ENCODE measurements around the gene SWI5. TPM values are rescaled to one million over a fixed set of nuclear protein-coding genes. Genes with fewer than 3 reads are reported as not detected.

Gene SWI5
- total and polyA plus RNA-seq, 2 experiments from 2014 or later, result 26.6 to 42.5 TPM

GRCh38 chr9:128271512-128271911 lies 4.6 kb upstream of the SWI5 start (continued):
- TF ChIP-seq ZNF462 (CRISPR knock-in tag; IDR thresholded peaks at IDR 0.05), result no peak
- TF ChIP-seq CTCF (conservative IDR thresholded peaks at IDR 0.05; ENCODE audit: low read depth in 2 of 2), result no peak
- TF ChIP-seq ZNF331 (CRISPR knock-in tag; IDR thresholded peaks at IDR 0.05; ENCODE audit: low read depth), result no peak

GRCh38 chr9:128274245-128274644 lies 1.8 kb upstream of the SWI5 start:
- Histone ChIP-seq H3K4me2 (no peak overlapping the region), H3K4me1 (ENCODE audit: insufficient read depth) (peaks cover 8% of the 10 kb centered on the region; the same call in 1 of the 2 replicates), H3K27ac (ENCODE audit: low read depth) (no peak overlapping the region), H3F3A (replicated peaks; ENCODE audit: low read depth) (peaks cover 13% of the 10 kb centered on the region; the same call in 1 of the 2 replicates), H3K4me3 (no peak overlapping the region), H3K9me2 (ENCODE audit: insufficient read depth) (no peaks in the 10 kb centered on the region), H2AFZ (no peak overlapping the region), H3K79me2 (replicated peaks; ENCODE audit: insufficient read depth) (peaks cover 21% of the 10 kb centered on the region), H3K27me3 (ENCODE audit: insufficient read depth) (no peaks in the 10 kb centered on the region), H4K20me1 (replicated peaks; ENCODE audit: insufficient read depth) (peaks cover 12% of the 10 kb centered on the region), H3K36me3 (ENCODE audit: insufficient read depth) (no peaks in the 10 kb centered on the region; the same call in 1 of the 2 replicates)
- Mint-ChIP-seq H3K9me3 (no peaks in the 10 kb centered on the region; the same call in 2 of the 3 replicates), H3K27me3 (ENCODE audit: insufficient read depth, low read depth, poor library complexity) (peaks cover 16% of the 10 kb centered on the region), H3K27ac (no peak overlapping the region), H3K4me1 (peaks cover 13% of the 10 kb centered on the region), H3K4me3 (peak overlapping the region; percentile 91), H3K36me3 (ENCODE audit: low read depth) (peaks cover 9% of the 10 kb centered on the region)
- ATAC-seq (no peak), DNase-seq (ENCODE audit: low spot score) (no peak)
- TF ChIP-seq STAT1 (IDR thresholded peaks at IDR 0.05; ENCODE audit: unreplicated experiment) (no peak), REST (IDR thresholded peaks at IDR 0.05; ENCODE audit: unreplicated experiment) (no peak), CTCF (conservative IDR thresholded peaks at IDR 0.05; ENCODE audit: low read depth in 2 of 2) (no peak), POLR2AphosphoS5 (IDR thresholded peaks at IDR 0.05; ENCODE audit: low read depth) (no peak), ZNF331 (CRISPR knock-in tag; IDR thresholded peaks at IDR 0.05; ENCODE audit: low read depth) (no peak)
